SK-N-SH treated with all-trans-retinoic acid at 6 μM for 48 hours (cell line): ENCODE measurements around the gene GAA.

ENCODE experiments used
- ATAC-seq: fragments of 200-7000 bp; cut with Tn5 transposase; 3 replicates; pipeline ENCODE4 v1.9.1; 2020; ENCODE audit warnings: mild to moderate bottlenecking, moderate library complexity
- ARNTL ChIP-seq: fragments of 450-650 bp; formaldehyde crosslinking; IDR thresholded peaks from 2 replicates; pipeline ENCODE4 v1.5.0; 2020; ENCODE audit warnings: low read depth, mild to moderate bottlenecking, moderate library complexity, borderline replicate concordance
- BACH2 ChIP-seq: fragments of 250-450 bp; sonication (Bioruptor Pico); IDR thresholded peaks from 2 replicates; pipeline ENCODE4 v1.9.0; 2021; ENCODE audit warnings: mild to moderate bottlenecking, borderline replicate concordance
- CSDC2 ChIP-seq: fragments of 250-450 bp; sonication (Bioruptor Pico); IDR thresholded peaks from 2 replicates; pipeline ENCODE4 v1.5.0; 2020; ENCODE audit warnings: mild to moderate bottlenecking, moderate library complexity
- CSRNP3 ChIP-seq: fragments of 250-450 bp; sonication (Bioruptor Pico); IDR thresholded peaks from 2 replicates; pipeline ENCODE4 v1.5.1; 2021; ENCODE audit warnings: mild to moderate bottlenecking, moderate library complexity
- ESRRG ChIP-seq: fragments of 250-450 bp; sonication (Bioruptor Pico); IDR thresholded peaks from 2 replicates; pipeline ENCODE4 v1.6.1; 2021; ENCODE audit warnings: mild to moderate bottlenecking
- GLIS3 ChIP-seq: fragments of 250-450 bp; sonication (Bioruptor Pico); IDR thresholded peaks from 2 replicates; pipeline ENCODE4 v1.5.0; 2020; ENCODE audit warnings: mild to moderate bottlenecking, moderate library complexity
- ISL1 ChIP-seq: fragments of 250-450 bp; sonication (Bioruptor Pico); IDR thresholded peaks from 2 replicates; pipeline ENCODE4 v2.1.2; 2022; ENCODE audit warnings: mild to moderate bottlenecking, moderate library complexity
- OSR1 ChIP-seq: fragments of 250-450 bp; sonication (Bioruptor Pico); IDR thresholded peaks from 2 replicates; pipeline ENCODE4 v1.8.0; 2022; ENCODE audit warnings: moderate library complexity, mild to moderate bottlenecking, inconsistent platforms
- PATZ1 ChIP-seq: fragments of 250-450 bp; sonication (Bioruptor Pico); IDR thresholded peaks from 2 replicates; pipeline ENCODE4 v1.8.0; 2020; ENCODE audit warnings: mild to moderate bottlenecking, moderate library complexity, borderline replicate concordance
- POU6F1 ChIP-seq: fragments of 250-450 bp; sonication (Bioruptor Pico); IDR thresholded peaks from 2 replicates; pipeline ENCODE4 v1.8.0; 2021; ENCODE audit warnings: low read depth, mild to moderate bottlenecking, moderate library complexity, borderline replicate concordance
- PPARA ChIP-seq: fragments of 250-450 bp; sonication (Bioruptor Pico); IDR thresholded peaks from 2 replicates; pipeline ENCODE4 v1.5.0; 2020; ENCODE audit warnings: mild to moderate bottlenecking, borderline replicate concordance
- RARB ChIP-seq: fragments of 250-450 bp; sonication (Bioruptor Pico); IDR thresholded peaks from 2 replicates; pipeline ENCODE4 v1.8.0; 2021; ENCODE audit warnings: mild to moderate bottlenecking, moderate library complexity
- SNAI2 ChIP-seq: fragments of 250-450 bp; sonication (Bioruptor Pico); IDR thresholded peaks from 2 replicates; pipeline ENCODE4 v1.5.0; 2020; ENCODE audit warnings: mild to moderate bottlenecking, moderate library complexity
- TOX ChIP-seq: fragments of 250-450 bp; sonication (Bioruptor Pico); IDR thresholded peaks from 2 replicates; pipeline ENCODE4 v1.8.0; 2021; ENCODE audit warnings: mild to moderate bottlenecking, moderate library complexity, borderline replicate concordance
- TSHZ2 ChIP-seq: fragments of 250-450 bp; sonication (Bioruptor Pico); IDR thresholded peaks from 2 replicates; pipeline ENCODE4 v1.5.0; 2020; ENCODE audit warnings: mild to moderate bottlenecking, moderate library complexity
- ZFP3 ChIP-seq: fragments of 250-450 bp; sonication (Bioruptor Pico); IDR thresholded peaks from 2 replicates; pipeline ENCODE4 v1.5.0; 2020; ENCODE audit warnings: mild to moderate bottlenecking, moderate library complexity
- ZFP30 ChIP-seq: fragments of 450-650 bp; formaldehyde crosslinking; IDR thresholded peaks from 2 replicates; pipeline ENCODE4 v1.5.0; 2022; ENCODE audit warnings: mild to moderate bottlenecking, moderate library complexity
- ZNF565 ChIP-seq: fragments of 450-650 bp; formaldehyde crosslinking; conservative IDR thresholded peaks from 2 replicates; pipeline ENCODE4 v1.5.0; 2020; ENCODE audit warnings: low read depth, mild to moderate bottlenecking, moderate library complexity
- ZNF70 ChIP-seq: fragments of 450-650 bp; formaldehyde crosslinking; IDR thresholded peaks from 2 replicates; pipeline ENCODE4 v1.5.0; 2020; ENCODE audit warnings: mild to moderate bottlenecking, moderate library complexity
- ZNF8 ChIP-seq: fragments of 450-650 bp; formaldehyde crosslinking; IDR thresholded peaks from 2 replicates; pipeline ENCODE4 v1.5.0; 2020; ENCODE audit warnings: mild to moderate bottlenecking, moderate library complexity

GAA gene

GRCh38 chr17:80130992-80131391 is 29.6 kb downstream of the GAA start:
- ATAC-seq, result no peak
- TF ChIP-seq RARB (CRISPR knock-in tag) (no peak), ARNTL (CRISPR knock-in tag) (no peak), ZFP30 (CRISPR knock-in tag) (no peak), ZNF565 (CRISPR knock-in tag) (no peak)

- no peak for ATAC-seq
- TF ChIP-seq SNAI2 (CRISPR knock-in tag), result no peak
- no peak for TF ChIP-seq OSR1 (CRISPR knock-in tag)
- TF ChIP-seq ZNF70 (CRISPR knock-in tag), result no peak
These were observed 31.7 kb downstream of the GAA start for GRCh38 chr17:80132906-80133625.

GRCh38 chr17:80133626-80133970 is 32.2 kb downstream of the GAA start:
- TF ChIP-seq SNAI2 (CRISPR knock-in tag) (no peak), ZNF70 (CRISPR knock-in tag) (no peak), PATZ1 (no peak), POU6F1 (CRISPR knock-in tag) (no peak), CSDC2 (CRISPR knock-in tag) (no peak), ESRRG (CRISPR knock-in tag) (no peak), ZFP3 (CRISPR knock-in tag) (no peak), ZNF8 (no peak), OSR1 (CRISPR knock-in tag) (no peak), TOX (CRISPR knock-in tag) (no peak), GLIS3 (CRISPR knock-in tag) (no peak), ZFP30 (CRISPR knock-in tag) (no peak), RARB (CRISPR knock-in tag) (no peak), ISL1 (CRISPR knock-in tag) (no peak)
- ATAC-seq, result no peak; the same call in 2 of the 3 replicates

GRCh38 chr17:80137131-80137530 is 35.8 kb downstream of the GAA start:
- no peak for ATAC-seq
- TF ChIP-seq TSHZ2 (CRISPR knock-in tag) (no peak), POU6F1 (CRISPR knock-in tag) (no peak)

GRCh38 chr17:80138856-80139426 is 37.6 kb downstream of the GAA start:
- ATAC-seq, result no peak
- TF ChIP-seq BACH2 (CRISPR knock-in tag), result no peak
- no peak for TF ChIP-seq OSR1 (CRISPR knock-in tag)
- TF ChIP-seq POU6F1 (CRISPR knock-in tag), result no peak
- TF ChIP-seq ZNF8, result no peak
- no peak for TF ChIP-seq ZNF565 (CRISPR knock-in tag)
- TF ChIP-seq CSRNP3 (CRISPR knock-in tag), result no peak
- no peak for TF ChIP-seq ZFP3 (CRISPR knock-in tag)
- no peak for TF ChIP-seq TOX (CRISPR knock-in tag)
- no peak for TF ChIP-seq ESRRG (CRISPR knock-in tag)
- no peak for TF ChIP-seq RARB (CRISPR knock-in tag)
- no peak for TF ChIP-seq PPARA
- TF ChIP-seq, all 23 proteins: peak for 0
